NOMO-1 treated with dmso at 0.1 percent for 144 hours (cell line): ENCODE results near the gene CHMP4A.
"Not testable (repeated sequence)": the region's sequence is repeated elsewhere in the genome, so short reads cannot be mapped to it uniquely, and the experiment has no call there.

Experiments used
- DNase-seq: peaks from one replicate; lab custom pipeline; 2025; ENCODE audit not compliant: unreplicated experiment; lab: John Stamatoyannopoulos, UW

CHMP4A gene

DNA sequence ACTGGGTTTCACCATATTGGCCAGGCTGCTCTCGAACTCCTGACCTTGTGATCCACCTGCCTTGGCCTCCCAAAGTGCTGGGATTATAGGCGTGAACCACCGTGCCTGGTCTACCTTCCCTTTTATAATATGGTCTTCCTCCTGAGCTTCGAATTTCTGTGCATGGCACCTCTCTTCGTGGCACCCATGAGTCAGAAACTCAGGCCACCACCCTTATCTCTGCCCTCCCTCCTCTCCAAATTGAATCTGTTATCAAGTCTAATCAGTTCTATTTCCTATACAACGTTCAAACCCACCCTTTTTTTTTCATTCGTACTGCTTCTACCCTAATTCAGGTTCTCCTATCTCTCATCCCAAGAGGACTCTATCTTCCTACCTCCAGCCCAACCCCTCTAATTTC, 34.1 kb upstream of the CHMP4A start:
- no peak for DNase-seq

DNA sequence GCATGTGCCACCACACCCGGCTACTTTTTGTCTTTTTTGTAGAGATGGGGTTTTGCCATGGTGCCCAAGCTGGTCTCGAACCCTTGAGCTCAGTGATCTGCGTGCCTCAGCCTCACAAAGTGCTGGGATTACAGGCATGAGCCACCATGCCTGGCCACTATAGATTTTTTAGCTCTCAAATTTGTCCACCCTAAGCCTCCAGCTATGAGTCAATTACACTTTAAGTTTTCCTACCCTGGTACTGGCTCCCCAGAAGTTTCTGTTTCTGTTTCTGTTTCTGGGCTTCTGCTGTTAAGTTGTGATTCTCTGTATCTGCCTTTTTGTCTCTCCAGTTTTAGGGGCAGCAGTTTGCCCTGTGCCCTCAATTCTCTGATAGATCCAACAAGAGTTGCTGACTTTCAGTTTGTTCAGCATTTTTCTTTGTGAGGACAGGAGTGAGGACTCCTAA, 33.5 kb upstream of the CHMP4A start:
- DNase-seq = no peak

DNA sequence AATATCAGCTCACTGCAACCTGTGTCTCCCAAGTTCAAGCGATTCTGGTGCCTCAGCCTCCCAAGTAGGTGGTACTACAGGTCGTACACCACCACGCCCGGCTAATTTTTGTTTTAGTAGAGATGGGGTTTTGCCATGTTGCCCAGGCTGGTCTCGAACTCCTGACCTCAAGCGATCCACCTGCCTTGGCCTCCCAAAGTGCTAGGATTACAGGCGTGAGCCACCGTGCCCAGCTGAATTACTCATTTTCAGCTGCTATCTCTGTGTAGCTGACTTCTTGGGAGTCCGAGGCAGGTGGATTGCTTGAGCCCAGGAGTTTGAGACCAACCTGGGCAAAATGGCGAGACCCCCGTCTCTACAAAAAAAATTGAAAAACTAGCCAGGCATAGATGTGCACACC, 32.1 kb upstream of the CHMP4A start:
- DNase-seq = not testable (repeated sequence)

- DNase-seq = peak; percentile 49
Observed at GRCh38 chr14:24243336-24243836, 30.1 kb upstream of the CHMP4A start.

DNA sequence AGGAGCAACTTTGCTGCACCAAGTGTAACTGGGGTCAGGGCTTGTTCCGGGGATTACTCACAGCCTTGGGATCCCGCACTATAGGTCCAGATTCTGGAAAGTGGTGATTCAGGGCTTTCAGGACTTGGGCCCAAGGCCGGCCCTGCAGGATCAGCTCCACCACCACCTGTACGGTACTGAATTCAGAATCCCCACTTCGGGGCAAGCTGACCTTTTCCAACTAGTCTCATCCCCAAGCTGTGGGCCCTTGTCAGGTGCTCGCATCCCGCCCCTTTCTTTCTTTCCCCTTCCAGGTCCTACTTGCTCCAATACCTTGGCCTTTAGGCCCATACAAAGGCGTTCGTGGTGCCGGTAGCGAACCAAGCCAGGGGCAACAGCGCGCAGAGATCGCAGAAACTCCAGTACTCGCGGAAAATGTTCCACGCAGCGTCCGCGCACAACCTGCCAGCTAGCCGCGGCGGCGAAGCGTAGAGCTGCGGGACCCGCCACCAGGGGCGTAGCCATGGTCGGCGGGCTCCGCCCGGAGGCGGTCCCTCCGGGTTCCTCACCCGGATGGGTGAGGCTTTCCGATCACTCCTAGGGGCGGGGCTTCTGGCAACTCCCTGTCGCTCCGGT, 28.6 kb upstream of the CHMP4A start:
- DNase-seq = peak; percentile 97

- no peak for DNase-seq
Observed at GRCh38 chr14:24240110-24240918, 27.0 kb upstream of the CHMP4A start.

DNA sequence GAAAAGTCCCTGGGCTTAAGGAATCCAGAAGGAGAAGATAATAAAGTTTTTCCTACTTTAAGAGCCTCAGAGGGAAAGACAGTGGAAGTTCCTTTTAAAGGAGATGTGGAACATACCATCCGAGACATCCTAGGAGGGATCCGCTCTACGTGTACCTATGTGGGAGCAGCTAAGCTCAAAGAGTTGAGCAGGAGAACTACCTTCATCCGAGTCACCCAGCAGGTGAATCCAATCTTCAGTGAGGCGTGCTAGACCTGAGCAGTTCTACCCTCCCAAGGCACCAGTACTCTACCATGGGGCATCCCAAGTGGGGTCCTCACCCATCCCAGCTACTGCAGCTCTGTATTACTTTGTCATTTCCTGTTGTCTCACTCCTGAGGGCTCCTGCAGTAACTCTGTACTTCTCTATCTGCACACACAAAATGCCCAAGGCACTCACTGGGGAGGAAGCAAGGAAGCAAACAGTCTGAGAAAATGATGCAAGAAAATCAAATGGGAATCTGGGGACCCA, 25.3 kb upstream of the CHMP4A start:
- DNase-seq = no peak

DNA sequence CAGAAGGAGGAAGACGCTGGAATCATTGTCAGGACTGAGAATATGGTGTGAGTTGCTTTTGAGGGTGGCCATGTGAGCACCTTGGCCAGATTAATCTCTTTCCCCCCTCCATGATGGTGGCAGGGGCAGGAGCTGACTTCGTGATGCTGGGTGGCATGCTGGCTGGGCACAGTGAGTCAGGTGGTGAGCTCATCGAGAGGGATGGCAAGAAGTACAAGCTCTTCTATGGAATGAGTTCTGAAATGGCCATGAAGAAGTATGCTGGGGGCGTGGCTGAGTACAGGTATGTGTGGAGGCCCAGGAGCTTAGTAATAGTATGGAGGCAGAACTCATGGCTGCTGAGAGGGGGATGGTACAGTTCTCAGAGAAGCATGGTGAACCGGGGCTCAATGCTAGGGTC, 24.8 kb upstream of the CHMP4A start:
- DNase-seq = no peak

DNA sequence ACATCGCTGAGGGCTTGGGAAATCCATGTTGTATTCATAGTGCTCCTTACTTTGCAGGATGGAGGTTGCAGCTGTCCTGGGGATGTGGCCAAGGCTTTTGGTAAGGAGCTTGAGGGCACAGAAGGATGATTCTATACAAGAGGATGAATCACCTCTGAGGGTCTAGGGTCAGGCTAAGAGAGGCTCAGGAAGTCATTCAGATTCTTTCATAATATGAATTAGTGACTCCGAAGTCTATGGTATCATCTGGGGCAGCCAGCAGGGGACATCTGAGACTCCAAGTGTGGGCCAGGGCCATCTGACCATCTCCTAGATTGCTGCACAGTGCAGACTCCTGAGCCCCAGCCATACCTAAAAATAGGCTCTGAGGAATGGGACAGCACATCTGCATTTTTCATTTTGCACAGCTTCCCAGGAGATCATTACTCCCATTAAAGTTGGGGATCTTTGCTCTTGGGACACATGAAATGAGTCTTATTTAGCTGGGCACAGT, 24.2 kb upstream of the CHMP4A start:
- no peak for DNase-seq

GRCh38 chr14:24236689-24237462, 23.6 kb upstream of the CHMP4A start:
- DNase-seq = no peak

- DNase-seq = no peak
Observed at GRCh38 chr14:24235804-24236688, 22.8 kb upstream of the CHMP4A start.

DNA sequence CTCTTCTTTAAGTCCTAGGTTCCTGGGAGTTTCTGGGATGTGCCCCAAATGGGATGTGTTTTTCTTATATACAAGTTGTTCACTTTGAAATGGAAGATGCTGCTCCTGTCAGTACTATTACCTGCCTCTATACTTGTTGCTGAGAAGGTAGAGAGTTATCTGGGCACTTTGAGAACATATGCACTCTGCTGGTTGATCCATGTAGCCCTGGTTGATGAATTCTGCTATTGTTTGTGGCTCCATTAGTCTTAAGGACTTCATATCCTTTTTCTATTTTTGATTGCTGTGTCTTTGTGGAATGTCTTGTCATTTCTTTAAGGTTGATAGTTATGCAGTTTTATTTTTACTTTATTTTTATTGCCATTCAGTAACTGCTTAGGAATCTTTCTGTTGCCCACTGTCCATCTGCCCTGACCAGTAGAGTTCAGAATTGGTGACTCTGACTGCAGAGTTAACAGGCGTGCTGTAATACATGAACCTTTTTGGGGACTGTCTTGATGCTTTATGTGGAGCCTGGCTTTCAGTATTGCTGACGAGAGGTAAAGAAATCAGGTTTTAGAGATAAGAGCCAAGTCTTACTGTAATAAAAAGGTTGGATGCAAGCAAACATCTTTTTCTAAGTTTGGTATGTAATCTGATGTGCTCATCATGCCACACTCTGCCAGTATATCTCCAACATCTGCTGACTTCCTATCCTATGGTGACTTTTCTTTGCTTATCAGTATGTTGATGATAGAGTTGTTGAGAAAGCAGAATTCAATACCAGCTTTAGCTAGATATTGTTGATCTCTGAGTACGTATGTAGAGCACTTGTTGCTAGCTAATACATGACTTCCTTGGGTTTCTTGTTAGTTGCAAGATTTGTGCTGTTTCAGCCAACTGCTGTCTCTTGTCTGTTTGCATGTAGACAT, 21.1 kb upstream of the CHMP4A start:
- no peak for DNase-seq

DNA sequence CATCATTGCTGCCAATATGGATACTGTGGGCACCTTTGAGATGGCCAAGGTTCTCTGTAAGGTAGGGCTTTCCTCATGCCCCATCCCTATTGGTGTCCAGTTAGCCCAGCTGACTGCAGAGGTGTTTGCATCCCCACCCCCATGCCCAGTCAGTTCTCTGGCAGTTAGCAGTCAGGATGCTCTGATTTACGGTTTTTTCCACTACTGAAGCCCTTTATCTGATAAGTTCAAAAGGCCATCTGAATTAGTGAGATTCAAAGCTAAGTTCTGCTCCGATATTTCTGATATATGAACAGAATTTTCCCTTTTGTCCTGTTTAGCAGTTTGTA, 20.2 kb upstream of the CHMP4A start:
- no peak for DNase-seq

DNA sequence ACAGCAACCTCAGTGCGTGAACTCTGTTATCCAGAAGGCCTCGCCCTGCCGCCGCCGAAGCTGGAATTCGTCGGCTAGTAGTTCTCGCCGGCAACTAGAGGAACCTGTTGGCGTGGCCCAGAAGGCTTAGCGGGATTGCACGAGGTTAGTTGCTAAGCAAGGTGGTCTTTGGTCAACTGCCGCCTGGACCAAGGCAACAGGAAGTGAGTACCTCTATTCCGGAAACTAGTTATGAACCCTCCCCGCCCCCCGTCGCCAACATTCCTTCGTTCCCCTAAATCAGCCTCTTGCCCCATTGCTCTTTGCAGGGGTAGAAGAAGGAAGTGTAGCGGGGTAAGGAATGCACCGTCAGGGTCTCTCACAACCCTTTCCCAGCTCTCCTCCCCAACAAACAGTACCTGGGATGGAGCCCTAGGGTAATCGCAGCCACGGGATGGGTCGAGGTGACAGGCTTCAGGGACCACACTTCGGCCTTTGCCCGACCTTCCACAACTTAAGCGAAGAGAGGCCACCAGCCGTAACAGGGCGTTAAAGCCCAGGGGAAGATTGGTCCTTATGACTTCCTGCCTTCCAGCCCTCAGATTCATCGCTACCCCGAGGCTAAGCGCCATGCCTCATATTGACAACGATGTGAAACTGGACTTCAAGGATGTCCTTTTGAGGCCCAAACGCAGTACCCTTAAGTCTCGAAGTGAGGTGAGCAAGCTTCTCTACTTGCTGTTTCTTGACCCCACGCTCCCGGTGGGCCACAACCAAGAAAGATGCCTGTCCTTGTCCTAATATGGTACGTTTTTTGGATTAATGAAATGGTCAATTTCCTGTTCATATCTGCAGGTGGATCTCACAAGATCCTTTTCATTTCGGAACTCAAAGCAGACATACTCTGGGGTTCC, 19.6 kb upstream of the CHMP4A start, which contains the start of gene GMPR2:
Gene GMPR2, plus strand, starts transcription at position 285 of the 893 bp plus-strand sequence. Its CDS starts 325 bp downstream, at position 610.
- no peak for DNase-seq

DNA sequence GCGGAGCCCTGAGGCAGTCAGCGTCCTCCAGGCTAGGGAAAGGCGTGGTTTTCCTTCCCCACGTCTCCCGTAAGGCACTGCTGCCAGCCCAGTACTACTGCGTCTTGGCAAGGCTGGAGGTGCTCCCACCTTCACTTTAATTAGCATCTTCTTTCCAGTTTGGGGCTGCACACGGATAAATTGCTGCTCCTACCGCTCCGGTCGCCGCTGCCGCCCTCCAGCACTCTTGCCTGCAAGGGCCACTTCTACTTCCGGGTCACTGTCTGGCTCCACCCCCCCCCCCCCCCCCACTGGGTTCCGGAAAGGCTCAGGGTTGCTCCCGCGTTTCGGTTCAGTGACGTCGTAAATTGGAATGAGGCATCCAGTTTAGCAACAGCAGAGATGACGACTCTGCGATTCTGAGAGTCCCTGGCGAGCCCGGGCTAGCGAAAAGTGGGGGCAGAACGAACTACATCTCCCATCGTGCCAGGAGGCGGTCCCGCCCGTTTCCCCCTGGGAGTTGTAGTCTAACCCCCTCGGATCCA, 18.9 kb upstream of the CHMP4A start, which contains the start of gene NEDD8:
Gene NEDD8, minus strand, starts transcription at position 247 of the 524 bp plus-strand sequence. Its CDS starts 100 bp downstream, at position 147.
- DNase-seq = peak; percentile 91

DNA sequence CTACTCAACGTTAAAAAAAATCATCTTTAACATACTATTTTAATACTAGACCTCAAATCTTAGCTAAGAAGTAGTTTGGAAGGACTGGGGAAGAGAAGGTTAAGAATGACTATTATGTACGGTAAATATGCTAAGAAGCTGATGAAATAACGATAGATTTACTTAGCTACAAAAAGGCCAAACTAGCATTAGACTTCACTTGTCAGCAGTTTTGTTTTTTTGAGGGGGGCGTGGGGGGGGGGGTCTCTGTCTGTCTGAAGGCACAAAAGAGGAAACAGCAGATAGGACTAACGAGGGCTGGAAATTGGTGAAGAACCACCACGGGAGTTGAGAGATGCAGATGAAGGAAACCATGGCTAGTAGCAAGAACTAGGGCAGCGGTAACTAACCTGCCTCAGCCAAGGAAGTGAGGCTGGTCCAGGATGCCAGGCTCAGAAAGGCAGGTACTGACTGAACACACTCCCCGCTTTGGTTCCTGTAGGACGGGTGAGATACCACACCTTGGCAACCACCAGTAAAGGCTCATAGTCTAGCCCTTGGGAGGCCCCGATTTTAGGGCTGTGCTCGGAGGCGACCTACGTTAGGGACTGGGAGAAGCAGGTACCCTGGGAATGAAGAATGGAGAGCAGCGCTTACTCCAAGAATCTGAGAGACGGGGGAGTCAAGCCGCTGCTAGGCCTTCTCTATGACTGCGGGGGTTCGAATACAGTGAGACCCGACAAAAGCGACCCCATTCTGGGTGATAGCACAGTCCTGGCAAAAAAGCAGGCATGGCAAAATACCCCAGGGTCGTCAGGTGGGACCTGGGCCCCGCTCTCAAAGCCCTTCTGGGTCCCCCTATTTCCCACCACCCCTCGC, 18.2 kb upstream of the CHMP4A start:
- no peak for DNase-seq

DNA sequence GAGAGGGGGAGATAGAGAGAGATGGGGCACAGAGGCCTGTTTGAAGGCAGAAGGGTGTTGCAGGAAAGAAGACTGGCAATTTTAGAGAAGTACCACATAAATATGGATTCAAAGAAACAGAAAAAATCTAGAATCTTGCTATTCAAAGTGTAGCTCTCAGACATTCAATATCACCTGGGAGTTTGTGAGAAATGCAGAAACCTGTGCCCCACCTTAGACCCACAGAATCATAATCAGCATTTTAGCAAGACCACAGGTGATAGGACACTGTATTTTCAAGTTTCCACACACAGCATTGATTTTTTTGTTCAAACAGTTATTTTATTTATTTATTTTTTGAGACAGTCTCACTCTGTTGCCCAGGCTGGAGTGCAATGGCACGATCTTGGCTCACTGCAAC, 15.6 kb upstream of the CHMP4A start:
- DNase-seq = no peak
